HCT116 (cell line): ENCODE data around the gene TMEM161B. TPM values are rescaled to one million over a fixed set of nuclear protein-coding genes. Genes with fewer than 3 reads are reported as not detected.

ENCODE experiments used
- ATAC-seq: fragments of 200-7000 bp; cut with Tn5 transposase; 2 replicates; pipeline ENCODE4 v1.9.1; 2020; ENCODE audit warnings: mild to moderate bottlenecking, moderate library complexity
- BruUV-seq: library from RNA; stranded (reverse); fragments of 400-500 nt; replicated peaks from 2 replicates; lab custom pipeline; 2021; lab: Mats Ljungman, UMichigan
- CTCF ChIA-PET: fragments of 300-600 bp; sonication (Branson Sonifier 250); formaldehyde crosslinking; loops from one replicate; lab custom pipeline; 2021; ENCODE audit warnings: antibody characterized with exemption; lab: Charles Lee
- POLR2A ChIA-PET: fragments of 300-600, 350-600 bp; sonication (Branson Sonifier 250); formaldehyde crosslinking; loops from one replicate; lab custom pipeline; 2021; ENCODE audit warnings: antibody characterized with exemption; lab: Charles Lee
- RAD21 ChIA-PET, 2 experiments: fragments of 300-600 bp; sonication (Branson Sonifier 250); formaldehyde crosslinking; loops; one replicate each; lab custom pipeline; 2023; ENCODE audit warnings: low total read pairs in 2 of 2; ENCODE audit not compliant: uncharacterized antibody in 2 of 2, unreplicated experiment in 2 of 2, low non-redundant PET in 1 of 2; lab: Charles Lee
- DNase-seq: peaks from one replicate; pipeline ENCODE4 v3.0.0-alpha.2; 2010; ENCODE audit warnings: low read depth, low spot score
- H2AFZ ChIP-seq: fragments of 200-600 bp; shearing (Covaris generic), sonication (generic); 2 replicates; pipeline ENCODE4 v1.6.1; 2017; ENCODE audit warnings: low read depth, mixed run types, mixed read lengths, antibody characterized with exemption, low read length; ENCODE audit not compliant: poor library complexity, severe bottlenecking
- H3K27ac ChIP-seq: 2 replicates; pipeline ENCODE4 v1.5.1; 2012; ENCODE audit warnings: low read depth, low read length
- H3K27me3 ChIP-seq: fragments of 200-600 bp; sonication (generic); 2 replicates; pipeline ENCODE4 v1.6.1; 2016; ENCODE audit warnings: mixed run types, low read length, mixed read lengths; ENCODE audit not compliant: insufficient read depth
- H3K36me3 ChIP-seq, 2 experiments: fragments of 200-500 bp in 1 of 2; fragments of 200-600 bp in 1 of 2; sonication (Bioruptor generic) in 1 of 2; sonication (generic) in 1 of 2; 2 replicates each; pipeline versions ENCODE4 v1.5.1 to v1.6.1; 2014 to 2016; ENCODE audit warnings: low read length in 2 of 2, inconsistent platforms in 1 of 2, mixed read lengths in 1 of 2, mixed run types in 1 of 2; ENCODE audit not compliant: insufficient read depth in 2 of 2, control insufficient read depth in 1 of 2
- H3K4me1 ChIP-seq, 2 experiments: fragments of 200-600 bp in 1 of 2; sonication (generic) in 1 of 2; 2 replicates each; pipeline versions ENCODE4 v1.5.1 to v1.6.1; 2012 to 2017; ENCODE audit warnings: low read length in 2 of 2, inconsistent platforms in 1 of 2, mild to moderate bottlenecking in 1 of 2, mixed read lengths in 1 of 2, mixed run types in 1 of 2, moderate library complexity in 1 of 2; ENCODE audit not compliant: insufficient read depth in 2 of 2, control insufficient read depth in 1 of 2
- H3K4me2 ChIP-seq: fragments of 200-600 bp; sonication (generic); 2 replicates; pipeline ENCODE4 v1.6.1; 2017; ENCODE audit warnings: mixed run types, low read length, mixed read lengths
- H3K4me3 ChIP-seq, 2 experiments: fragments of 200-600 bp in 1 of 2; sonication (generic) in 1 of 2; replicated peaks in 1 of 2; 2 replicates each; pipeline ENCODE4 v1.5.1; 2011 to 2016; ENCODE audit warnings: low read length in 2 of 2, control low read depth in 1 of 2, low read depth in 1 of 2, mild to moderate bottlenecking in 1 of 2, mixed read lengths in 1 of 2, mixed run types in 1 of 2
- H3K79me2 ChIP-seq: fragments of 200-600 bp; sonication (generic); 2 replicates; pipeline ENCODE4 v1.6.1; 2017; ENCODE audit warnings: mild to moderate bottlenecking, mixed run types, low read length, moderate library complexity, mixed read lengths; ENCODE audit not compliant: insufficient read depth
- H3K9ac ChIP-seq: fragments of 200-600 bp; sonication (generic); 2 replicates; pipeline ENCODE4 v1.6.1; 2016; ENCODE audit warnings: low read length, mixed read lengths
- H3K9me2 ChIP-seq: fragments of 200-600 bp; sonication (generic), shearing (Covaris generic); 2 replicates; pipeline ENCODE4 v1.6.1; 2017; ENCODE audit warnings: mixed run types, mild to moderate bottlenecking, moderate library complexity; ENCODE audit not compliant: insufficient read depth
- H3K9me3 ChIP-seq, 2 experiments: fragments of 200-500 bp in 1 of 2; fragments of 200-600 bp in 1 of 2; sonication (Bioruptor generic) in 1 of 2; sonication (generic) in 1 of 2; 2 replicates each; pipeline ENCODE4 v1.6.1; 2014 to 2017; ENCODE audit warnings: low read length in 2 of 2, mixed read lengths in 2 of 2, inconsistent platforms in 1 of 2, low read depth in 1 of 2, mild to moderate bottlenecking in 1 of 2, mixed run types in 1 of 2, moderate library complexity in 1 of 2; ENCODE audit not compliant: control insufficient read depth in 1 of 2, insufficient read depth in 1 of 2
- H4K20me1 ChIP-seq: fragments of 200-600 bp; sonication (generic), shearing (Covaris generic); 2 replicates; pipeline ENCODE4 v1.6.1; 2017; ENCODE audit warnings: mixed run types, mild to moderate bottlenecking, moderate library complexity; ENCODE audit not compliant: insufficient read depth
- CBX3 ChIP-seq: IDR thresholded peaks from 2 replicates; pipeline ENCODE4 v1.6.1; 2012; ENCODE audit warnings: low read depth
- CEBPB ChIP-seq: IDR thresholded peaks from 2 replicates; pipeline ENCODE4 v1.6.1; 2012; ENCODE audit warnings: low read depth
- EZH2 ChIP-seq: fragments of 200-600 bp; sonication (generic); IDR thresholded peaks from 2 replicates; pipeline ENCODE4 v1.6.1; 2017; ENCODE audit warnings: antibody characterized with exemption, mixed run types
- EZH2phosphoT487 ChIP-seq: fragments of 200-600 bp; IDR thresholded peaks from 2 replicates; pipeline ENCODE4 v1.6.1; 2018; ENCODE audit warnings: antibody characterized with exemption, borderline replicate concordance
- FOSL1 ChIP-seq: IDR thresholded peaks from 2 replicates; pipeline ENCODE4 v1.6.1; 2012; ENCODE audit warnings: low read depth
- RAD21 ChIP-seq: IDR thresholded peaks from 2 replicates; pipeline ENCODE4 v1.6.1; 2012; ENCODE audit warnings: low read depth, mild to moderate bottlenecking
- SRF ChIP-seq: IDR thresholded peaks from 2 replicates; pipeline ENCODE4 v1.6.1; 2012; ENCODE audit warnings: low read depth
- TCF7L2 ChIP-seq: IDR thresholded peaks from 2 replicates; pipeline ENCODE4 v1.7.0; 2011; ENCODE audit warnings: borderline replicate concordance, inconsistent platforms; ENCODE audit not compliant: insufficient read depth, insufficient read length; ENCODE audit errors: extremely low read depth
- intact Hi-C: fragments of 100-400 bp; cut with micrococcal nuclease; formaldehyde crosslinking; loops from 2 replicates; pipeline ENCODE4 v1.10.0; 2022
- total RNA-seq: library from RNA; stranded (reverse); gene quantifications from one replicate; pipeline ENCODE4 v1.2.1, GENCODE V29; 2021; ENCODE audit not compliant: unreplicated experiment
- TF ChIP-seq, protein P1 (sequence below): IDR thresholded peaks from 2 replicates; pipeline ENCODE4 v1.6.1; 2011; ENCODE audit warnings: mild to moderate bottlenecking, low read length, moderate library complexity; ENCODE audit not compliant: insufficient replicate concordance; ENCODE audit errors: extremely low read depth
- TF ChIP-seq, protein P2 (sequence below): IDR thresholded peaks from 2 replicates; pipeline ENCODE4 v1.6.1; 2012

The TMEM161B gene
- total RNA-seq, 1 experiment from 2014 or later, result 22.1 TPM

DNA sequence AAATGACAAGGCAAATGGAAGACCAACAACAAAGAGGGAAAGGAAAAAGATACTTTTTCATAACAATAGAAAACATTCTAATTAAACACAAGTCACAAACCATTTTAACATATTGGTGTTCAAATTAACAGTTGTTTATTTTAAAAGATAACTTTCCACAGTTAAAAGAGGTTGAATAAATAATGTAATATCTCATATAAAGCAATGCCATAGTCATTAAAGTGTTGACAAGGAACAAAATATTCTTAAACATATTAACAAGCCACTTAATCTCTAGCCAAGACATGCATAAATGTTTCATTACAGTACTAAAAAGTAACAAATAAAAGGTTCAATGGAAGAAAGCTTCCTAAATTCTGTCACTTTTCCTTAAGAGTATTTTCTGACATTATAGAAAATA lies 12.6 kb downstream of the TMEM161B start:
- POLR2A ChIA-PET, result no interaction called here
- Histone ChIP-seq H3K4me2 (no peak overlapping the region), H3K9ac (no peak overlapping the region), H3K4me1 (no peaks in the 10 kb centered on the region), H3K9me3 (no peaks in the 10 kb centered on the region), H3K27me3 (no peaks in the 10 kb centered on the region), H3K79me2 (peaks cover 99% of the 10 kb centered on the region), H2AFZ (no peak overlapping the region), H3K36me3 (no peaks in the 10 kb centered on the region), H3K9me2 (no peaks in the 10 kb centered on the region), H4K20me1 (no peaks in the 10 kb centered on the region; the same call in 1 of the 2 replicates), H3K4me3 (no peak overlapping the region), H3K27ac (no peak overlapping the region)
- ATAC-seq (no peak), DNase-seq (no peak)
- RAD21 ChIA-PET, result no interaction called here
- intact Hi-C loops, result no loop called here
- BruUV-seq, result no TSS peak
- TF ChIP-seq FOSL1, result no peak
- no peak for TF ChIP-seq RAD21
- TF ChIP-seq SRF, result no peak
- TF ChIP-seq, protein P1, sequence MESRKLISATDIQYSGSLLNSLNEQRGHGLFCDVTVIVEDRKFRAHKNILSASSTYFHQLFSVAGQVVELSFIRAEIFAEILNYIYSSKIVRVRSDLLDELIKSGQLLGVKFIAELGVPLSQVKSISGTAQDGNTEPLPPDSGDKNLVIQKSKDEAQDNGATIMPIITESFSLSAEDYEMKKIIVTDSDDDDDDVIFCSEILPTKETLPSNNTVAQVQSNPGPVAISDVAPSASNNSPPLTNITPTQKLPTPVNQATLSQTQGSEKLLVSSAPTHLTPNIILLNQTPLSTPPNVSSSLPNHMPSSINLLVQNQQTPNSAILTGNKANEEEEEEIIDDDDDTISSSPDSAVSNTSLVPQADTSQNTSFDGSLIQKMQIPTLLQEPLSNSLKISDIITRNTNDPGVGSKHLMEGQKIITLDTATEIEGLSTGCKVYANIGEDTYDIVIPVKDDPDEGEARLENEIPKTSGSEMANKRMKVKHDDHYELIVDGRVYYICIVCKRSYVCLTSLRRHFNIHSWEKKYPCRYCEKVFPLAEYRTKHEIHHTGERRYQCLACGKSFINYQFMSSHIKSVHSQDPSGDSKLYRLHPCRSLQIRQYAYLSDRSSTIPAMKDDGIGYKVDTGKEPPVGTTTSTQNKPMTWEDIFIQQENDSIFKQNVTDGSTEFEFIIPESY, result no peak
- no peak for TF ChIP-seq CEBPB
- TF ChIP-seq, protein P2, sequence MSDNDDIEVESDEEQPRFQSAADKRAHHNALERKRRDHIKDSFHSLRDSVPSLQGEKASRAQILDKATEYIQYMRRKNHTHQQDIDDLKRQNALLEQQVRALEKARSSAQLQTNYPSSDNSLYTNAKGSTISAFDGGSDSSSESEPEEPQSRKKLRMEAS, result no peak
- TF ChIP-seq TCF7L2, result no peak
- no peak for TF ChIP-seq EZH2phosphoT487
- no peak for TF ChIP-seq CBX3
- TF ChIP-seq EZH2, result no peak
- CTCF ChIA-PET, result no interaction called here
